Upper lobe of right lung (tissue), 1 donor: ENCODE results near the gene DKKL1. TPM values are rescaled to one million over a fixed set of nuclear protein-coding genes. Genes with fewer than 3 reads are reported as not detected.
A peak's percentile ranks its signal among the peaks of the same experiment; 100 is the strongest.

Source experiments
- ATAC-seq: fragments of 200-7000 bp; cut with Tn5 transposase; one replicate; pipeline ENCODE4 v1.9.1; 2020; ENCODE audit warnings: mild to moderate bottlenecking, moderate library complexity
- DNase-seq: peaks from one replicate; pipeline ENCODE4 v3.0.0-alpha.2; 2020
- H3K27ac ChIP-seq: fragments of 200-600 bp; one replicate; pipeline ENCODE4 v1.8.0; 2022
- H3K27me3 ChIP-seq: fragments of 200-600 bp; one replicate; pipeline ENCODE4 v1.8.0; 2022; ENCODE audit warnings: mild to moderate bottlenecking
- H3K36me3 ChIP-seq: fragments of 200-600 bp; one replicate; pipeline ENCODE4 v1.8.0; 2022
- H3K4me1 ChIP-seq: fragments of 200-600 bp; one replicate; pipeline ENCODE4 v1.8.0; 2022
- H3K4me3 ChIP-seq: fragments of 200-600 bp; one replicate; pipeline ENCODE4 v1.8.0; 2022; ENCODE audit warnings: mild to moderate bottlenecking
- H3K9me3 ChIP-seq: fragments of 200-600 bp; one replicate; pipeline ENCODE4 v1.8.0; 2022
- CTCF ChIP-seq: fragments of 200-600 bp; IDR thresholded peaks from one replicate; pipeline ENCODE4 v1.8.0; 2022; ENCODE audit warnings: antibody characterized with exemption
- intact Hi-C: fragments of 100-400 bp; cut with DNase I; formaldehyde crosslinking; loops from one replicate; pipeline ENCODE4 v1.11.0; 2022
- total RNA-seq: library from RNA; stranded (reverse); fragmentation: NEBNext Ultra II Directional; extraction: Animal tissue kit (Norgen Biotek cat#: 25700); gene quantifications from one replicate; pipeline ENCODE4 v1.2.1, GENCODE V29; 2021
- donor health status: DM: no; HTN: yes; CAD: no; lungs with severe emphysema.

The DKKL1 gene
- total RNA-seq, 1 donor from 2014 or later, result not detected

DNA sequence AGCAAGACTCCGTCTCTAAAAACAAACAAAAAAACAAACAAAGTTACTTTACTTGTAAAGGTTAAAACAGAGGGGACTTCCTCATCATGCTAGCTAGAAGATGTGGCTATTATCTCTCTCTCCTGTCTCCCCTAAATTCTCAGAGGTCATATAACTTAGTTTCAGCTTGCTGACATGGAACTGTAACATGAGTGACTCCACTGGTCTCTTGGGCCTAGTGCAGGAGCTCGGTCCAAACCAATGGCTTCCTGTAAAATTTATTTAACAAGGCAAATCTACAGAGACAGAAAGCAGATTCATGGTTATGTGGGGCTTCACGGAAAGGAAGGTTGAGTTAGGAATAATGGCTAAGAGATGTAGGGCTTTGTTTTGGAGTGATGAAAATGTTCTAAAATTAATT, 14.8 kb downstream of the DKKL1 start:
- Histone ChIP-seq H3K9me3 (peaks cover 7% of the 10 kb centered on the region), H3K27ac (no peak overlapping the region), H3K4me3 (no peak overlapping the region), H3K36me3 (no peaks in the 10 kb centered on the region), H3K4me1 (no peaks in the 10 kb centered on the region), H3K27me3 (no peaks in the 10 kb centered on the region)
- ATAC-seq, result no peak
- DNase-seq, result no peak
- intact Hi-C loops, result no loop called here
- no peak for TF ChIP-seq CTCF

- Histone ChIP-seq H3K27me3 (peaks cover 8% of the 10 kb centered on the region), H3K9me3 (peaks cover 7% of the 10 kb centered on the region), H3K27ac (no peak overlapping the region), H3K36me3 (no peaks in the 10 kb centered on the region), H3K4me3 (no peak overlapping the region), H3K4me1 (no peaks in the 10 kb centered on the region)
- intact Hi-C loops, result no loop called here
- DNase-seq, result no peak
- no peak for TF ChIP-seq CTCF
- ATAC-seq, result no peak
Measured at GRCh38 chr19:49380391-49380790, 16.7 kb downstream of the DKKL1 start.

DNA sequence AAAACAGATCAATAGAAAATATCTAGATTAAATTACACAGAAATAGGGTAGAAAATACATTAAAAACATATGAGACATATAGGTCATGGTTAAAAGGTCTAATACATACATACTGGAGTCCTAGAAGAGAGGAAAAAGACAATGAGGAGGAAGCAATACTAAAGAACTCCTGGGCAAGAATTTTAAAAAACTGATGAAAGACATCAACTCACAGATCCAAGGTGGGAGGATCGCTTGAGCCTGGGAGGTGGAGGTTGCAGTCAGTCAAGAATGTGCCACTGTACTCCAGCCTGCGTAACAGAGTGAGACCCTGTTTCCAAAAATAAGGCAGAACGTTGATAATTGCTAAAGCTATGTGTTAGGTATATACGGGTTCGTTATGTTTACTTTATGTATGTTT, 19.0 kb downstream of the DKKL1 start:
- Histone ChIP-seq H3K4me3 (no peak overlapping the region), H3K27me3 (peaks cover 9% of the 10 kb centered on the region), H3K36me3 (no peaks in the 10 kb centered on the region), H3K4me1 (no peaks in the 10 kb centered on the region), H3K27ac (no peak overlapping the region), H3K9me3 (peaks cover 7% of the 10 kb centered on the region)
- intact Hi-C loops, result no loop called here
- no peak for TF ChIP-seq CTCF
- ATAC-seq (no peak), DNase-seq (no peak)

DNA sequence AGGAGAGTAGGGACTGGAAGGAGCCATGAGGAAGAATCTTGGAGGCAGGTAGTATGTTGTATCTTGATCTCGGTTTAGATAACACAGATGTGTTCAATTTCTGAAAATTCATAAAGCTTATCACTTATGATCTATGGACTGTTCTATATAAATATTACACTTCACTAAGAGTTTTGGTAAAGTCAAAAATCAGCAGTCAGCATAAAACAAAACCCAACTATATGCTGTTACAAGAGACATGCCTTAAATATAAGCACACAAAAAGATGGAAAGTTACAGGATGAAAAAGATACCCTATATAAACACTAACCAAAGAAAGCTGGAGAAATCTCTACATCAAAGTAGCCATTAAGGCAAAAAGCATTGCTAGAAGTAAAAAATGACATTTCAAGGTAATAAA, 19.9 kb downstream of the DKKL1 start:
- Histone ChIP-seq H3K27me3 (peaks cover 9% of the 10 kb centered on the region), H3K4me3 (no peak overlapping the region), H3K36me3 (no peaks in the 10 kb centered on the region), H3K27ac (no peak overlapping the region), H3K9me3 (peaks cover 7% of the 10 kb centered on the region), H3K4me1 (no peaks in the 10 kb centered on the region)
- TF ChIP-seq CTCF, result no peak
- intact Hi-C loops, result no loop called here
- ATAC-seq (no peak), DNase-seq (no peak)

DNA sequence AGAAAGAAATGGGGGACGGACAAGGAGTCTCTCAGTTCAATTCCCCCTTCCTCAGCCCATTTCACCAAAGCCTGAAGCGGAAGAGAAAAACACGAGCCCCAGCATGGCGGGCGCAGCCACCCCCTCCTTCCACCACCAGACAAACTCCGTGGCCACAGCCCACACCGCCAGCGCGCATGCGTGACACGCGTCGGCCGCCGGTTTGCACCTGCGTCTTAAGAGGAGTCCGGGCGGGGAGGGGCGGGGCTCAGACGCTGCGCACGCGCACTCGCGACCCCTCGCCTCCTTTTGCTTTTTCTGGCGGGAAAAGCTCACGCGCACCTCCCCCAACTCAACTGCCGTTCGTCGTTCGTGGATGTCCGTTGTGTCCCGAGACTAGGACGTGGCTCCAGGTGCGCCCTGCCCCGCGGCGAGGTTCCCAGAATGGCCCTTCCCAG, 24.3 kb downstream of the DKKL1 start, which contains the start of gene KASH5:
KASH5 (plus strand) TSS at position 314 of the 437 bp plus-strand sequence. CDS start 2,635 bp downstream, outside the sequence.
- Histone ChIP-seq H3K4me1 (no peaks in the 10 kb centered on the region), H3K27ac (no peak within 1 kb of the TSS), H3K4me3 (peak within 1 kb of the TSS; percentile 31), H3K36me3 (no peaks in the 10 kb centered on the region), H3K27me3 (peaks cover 9% of the 10 kb centered on the region), H3K9me3 (no peaks in the 10 kb centered on the region)
- peak; percentile 92 for DNase-seq
- TF ChIP-seq CTCF, result no peak
- peak; percentile 84 for ATAC-seq
- intact Hi-C loops, result no loop called here

GRCh38 chr19:49389406-49389805, 25.7 kb downstream of the DKKL1 start:
- Histone ChIP-seq H3K4me3 (no peak overlapping the region), H3K9me3 (no peaks in the 10 kb centered on the region), H3K27ac (no peak overlapping the region), H3K27me3 (peaks cover 9% of the 10 kb centered on the region), H3K4me1 (no peaks in the 10 kb centered on the region), H3K36me3 (no peaks in the 10 kb centered on the region)
- no peak for DNase-seq
- TF ChIP-seq CTCF, result no peak
- intact Hi-C loops, result no loop called here
- ATAC-seq, result no peak
